ENCODE results near the gene TOR1A.

TOR1A gene

GRCh38 chr9:129860653-129861446, 36.9 kb upstream of the TOR1A start:
- in situ Hi-C loops (cut with HindIII; ENCODE audit: low sequenced_read_pairs), result no loop called here
- no peak for TF ChIP-seq CTCF (IDR thresholded peaks at IDR 0.05; ENCODE audit: low read depth, low read length)
- DNase-seq (ENCODE audit: low read depth, low spot score), result no peak
- H3K4me3 ChIP-seq (ENCODE audit: low read depth, low read length), result no peak overlapping the region

GRCh38 chr9:129858167-129858962, 34.4 kb upstream of the TOR1A start:
- in situ Hi-C loops (cut with HindIII; ENCODE audit: low sequenced_read_pairs), result no loop called here
- H3K4me3 ChIP-seq (ENCODE audit: low read depth, low read length), result no peak overlapping the region
- DNase-seq (ENCODE audit: low read depth, low spot score), result no peak
- no peak for TF ChIP-seq CTCF (IDR thresholded peaks at IDR 0.05; ENCODE audit: low read depth, low read length)

GRCh38 chr9:129857207-129857606, 33.3 kb upstream of the TOR1A start:
- no peak for TF ChIP-seq CTCF (IDR thresholded peaks at IDR 0.05; ENCODE audit: low read depth, low read length)
- in situ Hi-C loops (cut with HindIII; ENCODE audit: low sequenced_read_pairs), result no loop called here
- no peak for DNase-seq (ENCODE audit: low read depth, low spot score)
- no peak overlapping the region for H3K4me3 ChIP-seq (ENCODE audit: low read depth, low read length)

DNA sequence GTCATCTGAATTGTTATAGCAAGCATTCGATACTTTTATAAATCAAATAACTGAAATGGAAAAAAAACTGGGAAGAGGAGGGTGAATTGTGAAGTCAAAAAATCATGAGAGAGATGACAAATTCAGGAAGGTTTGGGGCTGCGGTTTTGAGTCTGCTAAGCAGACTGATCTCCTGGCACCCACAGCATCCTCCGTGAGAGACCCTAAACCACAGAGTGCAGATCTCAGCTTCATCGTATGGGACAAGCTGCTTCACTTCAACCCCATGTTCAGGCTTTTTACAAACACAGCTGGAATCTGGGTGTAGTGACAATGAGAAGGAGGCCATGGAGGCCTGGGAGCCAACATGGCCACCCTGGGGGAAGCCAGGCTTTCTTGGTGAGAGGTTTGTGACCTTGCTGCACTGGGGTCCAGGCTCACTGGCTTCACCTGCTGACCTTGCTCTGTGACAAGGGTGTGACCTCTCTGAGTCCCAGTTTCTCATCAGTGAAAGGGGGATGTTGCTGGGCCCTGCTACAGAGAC, 30.7 kb upstream of the TOR1A start:
- DNase-seq (ENCODE audit: low read depth, low spot score), result no peak
- in situ Hi-C loops (cut with HindIII; ENCODE audit: low sequenced_read_pairs), result no loop called here
- H3K4me3 ChIP-seq (ENCODE audit: low read depth, low read length), result no peak overlapping the region
- no peak for TF ChIP-seq CTCF (IDR thresholded peaks at IDR 0.05; ENCODE audit: low read depth, low read length)

DNA sequence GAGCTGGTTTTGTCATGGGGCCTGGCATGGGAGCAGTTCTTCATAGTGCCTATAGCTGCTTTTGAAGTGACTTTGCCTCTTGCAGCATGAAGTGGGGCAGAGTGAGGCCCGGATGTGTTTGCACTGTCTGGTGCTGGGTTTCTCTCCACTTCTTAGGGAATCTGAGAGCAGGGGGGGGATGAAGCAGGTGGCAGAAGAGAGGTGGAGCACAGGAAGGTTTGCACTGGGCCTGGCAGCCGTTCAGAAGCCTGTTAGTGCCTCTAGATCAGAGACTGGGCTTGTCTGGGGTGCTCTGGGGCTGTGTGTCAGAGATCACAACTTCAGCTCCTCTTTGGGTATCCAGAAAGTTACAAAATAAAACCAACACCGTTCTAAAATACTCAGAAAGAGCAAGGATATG, 29.7 kb upstream of the TOR1A start:
- H3K4me3 ChIP-seq (ENCODE audit: low read depth, low read length), result no peak overlapping the region
- in situ Hi-C loops (cut with HindIII; ENCODE audit: low sequenced_read_pairs), result no loop called here
- DNase-seq (ENCODE audit: low read depth, low spot score), result no peak
- TF ChIP-seq CTCF (IDR thresholded peaks at IDR 0.05; ENCODE audit: low read depth, low read length), result no peak

GRCh38 chr9:129852579-129852978, 28.6 kb upstream of the TOR1A start:
- in situ Hi-C loops (cut with HindIII; ENCODE audit: low sequenced_read_pairs), result no loop called here
- DNase-seq (ENCODE audit: low read depth, low spot score), result no peak
- H3K4me3 ChIP-seq (ENCODE audit: low read depth, low read length), result no peak overlapping the region
- no peak for TF ChIP-seq CTCF (IDR thresholded peaks at IDR 0.05; ENCODE audit: low read depth, low read length)
